Left ventricle myocardium inferior (tissue), 1 donor: Measurements from ENCODE around the gene EPHA2. TPM values are rescaled to one million over a fixed set of nuclear protein-coding genes. Genes with fewer than 3 reads are reported as not detected.

ENCODE experiments used
- DNase-seq: peaks from one replicate; pipeline ENCODE4 v3.0.0-alpha.2; 2020
- H3K27ac ChIP-seq: fragments of 200-600 bp; replicated peaks from 2 replicates; pipeline ENCODE4 v1.8.0; 2021
- H3K27me3 ChIP-seq: fragments of 200-600 bp; 2 replicates; pipeline ENCODE4 v1.8.0; 2021; ENCODE audit warnings: low read depth
- H3K36me3 ChIP-seq: fragments of 200-600 bp; 2 replicates; pipeline ENCODE4 v1.8.0; 2021
- H3K4me1 ChIP-seq: fragments of 200-600 bp; 2 replicates; pipeline ENCODE4 v1.8.0; 2021
- H3K4me3 ChIP-seq: fragments of 200-600 bp; 2 replicates; pipeline ENCODE4 v1.8.0; 2021; ENCODE audit warnings: mild to moderate bottlenecking, moderate library complexity
- H3K9me3 ChIP-seq: fragments of 200-600 bp; replicated peaks from 2 replicates; pipeline ENCODE4 v1.8.0; 2021
- CTCF ChIP-seq: fragments of 200-600 bp; IDR thresholded peaks from 2 replicates; pipeline ENCODE4 v1.8.0; 2021; ENCODE audit warnings: antibody characterized with exemption, mild to moderate bottlenecking, borderline replicate concordance
- intact Hi-C: fragments of 100-400 bp; cut with micrococcal nuclease; formaldehyde crosslinking; loops from one replicate; pipeline ENCODE4 v1.11.0; 2022
- total RNA-seq: library from RNA; stranded (reverse); fragmentation: NEBNext Ultra II Directional; extraction: Animal tissue kit (Norgen Biotek cat#: 25700); gene quantifications from one replicate; pipeline ENCODE4 v1.2.1, GENCODE V29; 2021
- donor health status: DM: no; HTN: yes; CAD: no; lungs with severe emphysema.

The EPHA2 gene
- total RNA-seq, 1 donor from 2014 or later = 9.6 TPM

GRCh38 chr1:16090076-16090826 is 65.6 kb downstream of the EPHA2 start:
- intact Hi-C loops = no loop called here
- H3K36me3 ChIP-seq = no peaks in the 10 kb centered on the region
- H3K9me3 ChIP-seq = no peaks in the 10 kb centered on the region
- no peak overlapping the region for H3K27ac ChIP-seq
- no peaks in the 10 kb centered on the region for H3K27me3 ChIP-seq
- no peak for DNase-seq
- TF ChIP-seq CTCF = no peak
- H3K4me1 ChIP-seq = peaks cover 25% of the 10 kb centered on the region
- no peak overlapping the region for H3K4me3 ChIP-seq

- H3K4me1 ChIP-seq = peaks cover 25% of the 10 kb centered on the region
- TF ChIP-seq CTCF = no peak
- H3K36me3 ChIP-seq = no peaks in the 10 kb centered on the region
- intact Hi-C loops = no loop called here
- peak overlapping the region; percentile 71 for H3K27ac ChIP-seq
- DNase-seq = peak; percentile 10
- H3K9me3 ChIP-seq = no peaks in the 10 kb centered on the region
- no peak overlapping the region for H3K4me3 ChIP-seq
- no peaks in the 10 kb centered on the region for H3K27me3 ChIP-seq
Measured at GRCh38 chr1:16088996-16089395, 66.9 kb downstream of the EPHA2 start.

- H3K27me3 ChIP-seq = no peaks in the 10 kb centered on the region
- peak overlapping the region; percentile 71 for H3K27ac ChIP-seq
- intact Hi-C loops = no loop called here
- peaks cover 25% of the 10 kb centered on the region for H3K4me1 ChIP-seq
- H3K4me3 ChIP-seq = no peak overlapping the region
- H3K36me3 ChIP-seq = no peaks in the 10 kb centered on the region
- peak; percentile 23 for DNase-seq
- no peaks in the 10 kb centered on the region for H3K9me3 ChIP-seq
- no peak for TF ChIP-seq CTCF
Measured at GRCh38 chr1:16088351-16088911, 67.4 kb downstream of the EPHA2 start.

GRCh38 chr1:16087733-16088132 is 68.1 kb downstream of the EPHA2 start:
- Histone ChIP-seq H3K9me3 (no peaks in the 10 kb centered on the region), H3K4me1 (peaks cover 27% of the 10 kb centered on the region), H3K27ac (peak overlapping the region; percentile 71), H3K4me3 (no peak overlapping the region), H3K36me3 (no peaks in the 10 kb centered on the region), H3K27me3 (no peaks in the 10 kb centered on the region)
- no peak for TF ChIP-seq CTCF
- peak; percentile 12 for DNase-seq
- intact Hi-C loops = no loop called here

GRCh38 chr1:16085522-16085921 is 70.3 kb downstream of the EPHA2 start:
- Histone ChIP-seq H3K27me3 (no peaks in the 10 kb centered on the region), H3K4me3 (no peak overlapping the region), H3K27ac (peak overlapping the region; percentile 44), H3K9me3 (no peaks in the 10 kb centered on the region), H3K36me3 (no peaks in the 10 kb centered on the region), H3K4me1 (peaks cover 49% of the 10 kb centered on the region)
- no peak for TF ChIP-seq CTCF
- intact Hi-C loops = no loop called here
- no peak for DNase-seq
